VCaP (cell line): ENCODE data around the gene CRYBB2.
A peak's percentile ranks its signal among the peaks of the same experiment; 100 is the strongest.

Experiments used
- H3K27ac ChIP-seq: fragments of 450-650 bp; 2 replicates; pipeline ENCODE4 v1.5.1; 2017
- TF ChIP-seq, protein P1 (sequence below): fragments of 450-650 bp; conservative IDR thresholded peaks from 2 replicates; pipeline ENCODE4 v1.5.1; 2017; ENCODE audit warnings: mild to moderate bottlenecking, moderate library complexity

CRYBB2 gene

DNA sequence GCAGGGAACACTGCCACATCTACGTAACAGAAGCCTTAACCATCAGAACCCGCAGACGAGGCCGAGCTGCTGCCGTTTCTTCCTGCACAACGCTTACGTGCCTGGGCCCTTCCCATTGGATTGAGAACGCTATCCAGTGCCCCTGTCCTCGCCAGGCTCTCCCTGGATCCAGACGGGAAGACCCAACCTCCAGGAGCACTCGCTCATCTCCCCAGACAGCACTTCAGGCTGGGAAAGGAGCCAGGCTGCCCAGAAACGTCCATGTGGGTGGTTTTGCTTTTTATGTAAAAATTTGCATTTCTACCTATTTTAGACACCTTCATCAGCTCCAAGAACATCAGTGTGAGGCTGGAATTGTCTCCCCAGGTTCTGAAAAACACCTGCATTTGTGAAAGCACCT, 27.0 kb upstream of the CRYBB2 start:
- no peak overlapping the region for H3K27ac ChIP-seq
- TF ChIP-seq, protein P1, sequence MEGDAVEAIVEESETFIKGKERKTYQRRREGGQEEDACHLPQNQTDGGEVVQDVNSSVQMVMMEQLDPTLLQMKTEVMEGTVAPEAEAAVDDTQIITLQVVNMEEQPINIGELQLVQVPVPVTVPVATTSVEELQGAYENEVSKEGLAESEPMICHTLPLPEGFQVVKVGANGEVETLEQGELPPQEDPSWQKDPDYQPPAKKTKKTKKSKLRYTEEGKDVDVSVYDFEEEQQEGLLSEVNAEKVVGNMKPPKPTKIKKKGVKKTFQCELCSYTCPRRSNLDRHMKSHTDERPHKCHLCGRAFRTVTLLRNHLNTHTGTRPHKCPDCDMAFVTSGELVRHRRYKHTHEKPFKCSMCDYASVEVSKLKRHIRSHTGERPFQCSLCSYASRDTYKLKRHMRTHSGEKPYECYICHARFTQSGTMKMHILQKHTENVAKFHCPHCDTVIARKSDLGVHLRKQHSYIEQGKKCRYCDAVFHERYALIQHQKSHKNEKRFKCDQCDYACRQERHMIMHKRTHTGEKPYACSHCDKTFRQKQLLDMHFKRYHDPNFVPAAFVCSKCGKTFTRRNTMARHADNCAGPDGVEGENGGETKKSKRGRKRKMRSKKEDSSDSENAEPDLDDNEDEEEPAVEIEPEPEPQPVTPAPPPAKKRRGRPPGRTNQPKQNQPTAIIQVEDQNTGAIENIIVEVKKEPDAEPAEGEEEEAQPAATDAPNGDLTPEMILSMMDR: no peak

DNA sequence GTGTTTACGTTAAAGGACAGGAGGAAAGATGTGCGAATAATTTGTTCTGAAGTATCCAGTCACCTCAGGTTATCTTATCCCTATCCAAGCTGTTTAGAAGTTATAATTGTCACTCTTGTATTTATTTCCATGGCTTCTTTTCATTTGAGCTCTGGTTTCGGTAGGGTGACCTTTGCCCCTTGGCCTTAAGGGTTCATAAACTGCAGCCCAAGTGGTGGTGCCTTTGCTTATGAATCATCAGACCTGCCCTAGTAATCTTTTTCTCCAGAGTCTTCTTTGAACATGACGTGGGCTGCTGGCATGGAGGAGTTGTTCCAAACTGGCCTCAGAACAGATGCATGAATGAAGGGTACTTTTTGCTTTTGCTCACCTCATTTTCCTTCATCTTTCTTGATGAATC, 26.3 kb upstream of the CRYBB2 start:
- TF ChIP-seq, protein P1: no peak
- no peak overlapping the region for H3K27ac ChIP-seq

DNA sequence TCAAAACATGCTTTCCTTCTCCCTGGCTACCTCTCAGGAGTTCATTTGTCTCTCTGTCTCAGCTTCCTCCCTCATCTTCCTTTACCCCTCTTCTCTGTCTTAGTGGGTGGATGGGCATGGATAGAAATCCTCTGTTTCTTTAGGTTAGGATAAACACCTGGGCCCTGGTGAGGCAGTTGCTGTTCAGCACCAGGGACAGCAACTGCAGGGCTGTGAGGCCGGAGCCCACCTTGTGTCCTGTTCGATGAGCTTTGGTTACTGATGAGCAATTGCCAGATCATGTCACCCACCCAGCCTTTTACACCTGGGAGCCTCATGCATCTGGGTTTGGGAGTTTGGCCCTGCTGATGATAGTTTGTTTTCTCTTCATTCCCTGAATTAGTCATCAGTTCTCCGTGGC, 25.9 kb upstream of the CRYBB2 start:
- H3K27ac ChIP-seq: no peak overlapping the region
- TF ChIP-seq, protein P1: no peak

DNA sequence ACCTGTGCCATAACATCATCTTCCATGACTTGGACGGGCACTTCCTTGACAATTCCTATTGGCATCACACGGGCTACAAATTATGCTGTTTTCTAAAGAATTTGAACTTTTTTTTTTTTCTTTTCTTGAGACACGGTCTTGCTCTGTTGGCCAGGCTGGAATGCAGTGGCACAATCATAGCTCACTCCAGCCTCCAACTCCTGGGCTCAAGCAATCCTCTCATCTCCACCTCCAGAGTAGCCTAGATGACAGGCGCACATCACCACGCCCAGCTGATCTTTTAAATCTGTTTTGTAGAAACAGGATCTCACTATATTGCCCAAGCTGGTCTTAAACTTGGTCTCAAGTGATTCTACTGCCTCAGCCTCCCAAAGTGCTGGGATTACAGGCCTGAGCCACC, 23.1 kb upstream of the CRYBB2 start:
- TF ChIP-seq, protein P1: no peak
- H3K27ac ChIP-seq: no peak overlapping the region

DNA sequence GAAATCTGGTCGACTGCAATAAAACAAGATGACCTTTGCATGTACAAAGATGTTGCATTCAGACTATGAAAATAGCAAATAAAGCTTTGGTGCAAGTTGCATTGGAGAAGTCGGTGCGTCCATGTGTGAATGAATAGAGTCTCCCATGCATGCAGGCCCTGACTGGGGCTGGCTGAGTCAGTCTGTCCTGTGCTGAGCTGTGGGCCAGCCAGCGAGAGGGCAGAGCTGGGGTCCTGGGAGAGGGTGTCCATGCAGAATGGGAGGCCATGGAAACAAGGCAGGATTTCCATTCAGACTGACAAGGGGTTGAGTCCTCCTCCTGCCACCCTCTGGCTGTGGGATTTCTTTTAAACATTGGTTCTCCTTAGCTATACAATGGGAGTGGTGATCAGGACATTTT, 22.1 kb upstream of the CRYBB2 start:
- no peak overlapping the region for H3K27ac ChIP-seq
- TF ChIP-seq, protein P1: no peak

DNA sequence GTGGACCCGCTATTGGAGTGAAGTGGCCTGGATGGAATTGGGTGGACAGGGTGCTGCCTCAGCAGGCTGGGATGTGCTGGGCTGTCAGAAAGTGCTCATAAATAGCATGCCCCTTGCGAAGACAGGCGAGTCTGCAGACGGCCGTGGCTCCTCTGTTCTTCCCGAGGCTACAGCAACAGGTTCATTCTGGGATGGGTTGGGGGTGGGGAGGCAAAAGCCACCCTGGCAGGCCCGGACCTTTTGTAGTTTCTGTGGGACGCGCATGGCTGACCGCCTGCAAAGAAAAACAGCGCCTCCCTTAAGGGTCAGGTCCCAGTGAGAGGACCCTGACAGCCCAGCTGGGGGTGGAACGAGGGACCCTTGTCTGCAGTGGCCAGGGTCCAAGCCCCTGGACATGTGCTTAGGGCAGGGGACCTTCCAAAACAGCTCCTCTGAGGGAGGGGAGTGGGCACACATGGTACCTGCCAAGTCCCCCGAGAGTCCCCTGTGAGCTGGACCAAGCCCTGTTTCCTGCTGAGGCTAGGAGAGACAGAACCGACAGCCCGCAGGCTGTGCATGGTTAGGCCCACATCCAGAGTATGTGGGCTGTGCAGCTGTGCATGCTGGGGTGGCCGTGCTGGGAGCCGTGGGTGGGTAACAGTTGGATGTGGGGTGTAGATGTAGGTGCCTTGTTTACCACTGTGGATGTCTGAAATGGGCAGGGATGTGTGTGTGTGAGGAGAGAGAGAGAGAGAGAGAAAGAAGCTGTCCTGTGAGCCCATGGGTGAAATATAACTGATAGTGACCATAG, 19.5 kb upstream of the CRYBB2 start, which contains the start of gene CRYBB3:
CRYBB3 (plus strand) TSS at position 128 of the 790 bp plus-strand sequence. CDS start 1,539 bp downstream, outside the sequence.
- TF ChIP-seq, protein P1: no peak
- H3K27ac ChIP-seq: peak within 1 kb of the TSS; percentile 11; the same call in 1 of the 2 replicates

DNA sequence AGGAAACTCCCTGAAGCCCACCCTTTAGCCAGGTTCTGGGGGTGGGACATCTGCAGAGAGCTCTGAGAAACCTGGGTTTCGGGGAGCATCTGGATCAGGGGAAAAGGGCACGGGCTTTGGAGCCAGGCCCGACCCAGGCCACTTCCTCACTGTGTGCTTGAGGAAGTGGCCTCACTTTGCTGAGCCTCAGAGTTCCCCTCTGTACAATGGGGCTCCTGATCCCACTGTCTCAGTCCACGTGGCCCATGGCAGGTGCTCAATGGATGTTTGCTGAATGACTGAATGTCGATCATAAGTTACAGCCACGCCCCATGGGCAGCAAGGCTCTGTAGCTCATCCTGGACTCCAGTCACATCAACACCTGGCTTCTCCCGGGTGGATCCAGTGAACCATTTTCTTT, 18.5 kb upstream of the CRYBB2 start:
- H3K27ac ChIP-seq: no peak overlapping the region
- TF ChIP-seq, protein P1: no peak
